H1 (cell line): Measurements from ENCODE around the gene WLS. TPM values are rescaled to one million over a fixed set of nuclear protein-coding genes. Genes with fewer than 3 reads are reported as not detected.

Experiments used
- CTCF ChIA-PET: fragments of 300-600 bp; sonication (Branson Sonifier 250); formaldehyde crosslinking; loops from one replicate; lab custom pipeline; 2021; ENCODE audit not compliant: partially characterized antibody; lab: Charles Lee
- POLR2A ChIA-PET: fragments of 300-600 bp; sonication (Branson Sonifier 250); formaldehyde crosslinking; loops from one replicate; lab custom pipeline; 2021; ENCODE audit warnings: inconsistent platforms; ENCODE audit not compliant: partially characterized antibody; lab: Charles Lee
- DNase-seq, 2 experiments: peaks; one replicate each; pipeline versions ENCODE4 v3.0.0 to v3.0.0-alpha.2; 2010 to 2022; ENCODE audit warnings: low spot score in 2 of 2, low read depth in 1 of 2, mixed read lengths in 1 of 2
- FAIRE-seq: peaks from 2 replicates; lab custom pipeline; 2011; peaks lifted over from hg19 to GRCh38; lab: Jason Lieb, UNC
- H2AFZ ChIP-seq: 2 replicates; pipeline ENCODE4 v1.8.1; 2012; ENCODE audit warnings: low read length, inconsistent platforms
- H2AK5ac ChIP-seq: 2 replicates; pipeline ENCODE4 v1.6.1; 2013; ENCODE audit warnings: low read depth, low read length
- H2BK120ac ChIP-seq: replicated peaks from 2 replicates; pipeline ENCODE3; 2013; ENCODE audit warnings: low read depth, low read length, inconsistent platforms
- H2BK12ac ChIP-seq: 2 replicates; pipeline ENCODE4 v1.6.1; 2013; ENCODE audit warnings: low read depth, low read length
- H2BK15ac ChIP-seq: 2 replicates; pipeline ENCODE4 v1.6.1; 2013; ENCODE audit warnings: low read length
- H2BK20ac ChIP-seq: 2 replicates; pipeline ENCODE4 v1.6.1; 2013; ENCODE audit warnings: low read length
- H2BK5ac ChIP-seq: 2 replicates; pipeline ENCODE4 v1.6.1; 2013; ENCODE audit warnings: low read depth, low read length
- H3K14ac ChIP-seq: 2 replicates; pipeline ENCODE4 v1.6.1; 2013; ENCODE audit warnings: inconsistent platforms; ENCODE audit not compliant: insufficient read length
- H3K18ac ChIP-seq: 2 replicates; pipeline ENCODE4 v1.6.1; 2013; ENCODE audit warnings: low read length; ENCODE audit errors: extremely low read depth
- H3K23ac ChIP-seq: 2 replicates; pipeline ENCODE4 v1.6.1; 2013; ENCODE audit warnings: inconsistent platforms; ENCODE audit not compliant: insufficient read length
- H3K23me2 ChIP-seq: 2 replicates; pipeline ENCODE4 v1.6.1; 2013; ENCODE audit warnings: low read depth, low read length
- H3K27ac ChIP-seq: 2 replicates; pipeline ENCODE4 v1.6.1; 2011; ENCODE audit warnings: low read depth, low read length, inconsistent platforms
- H3K27me3 ChIP-seq, 4 experiments: replicated peaks in 1 of 4; 1 replicate in 1 of 4; 2 replicates in 3 of 4; pipeline versions ENCODE4 v1.6.1 to v1.8.1; 2011 to 2013; ENCODE audit warnings: low read length in 3 of 4, mild to moderate bottlenecking in 3 of 4, inconsistent platforms in 2 of 4, mixed read lengths in 2 of 4, moderate library complexity in 1 of 4; ENCODE audit not compliant: control insufficient read depth in 3 of 4, insufficient read depth in 3 of 4; ENCODE audit errors: extremely low read depth in 1 of 4
- H3K36me3 ChIP-seq, 4 experiments: 2 replicates each; pipeline versions ENCODE4 v1.6.1 to v1.8.1; 2011 to 2013; ENCODE audit warnings: mild to moderate bottlenecking in 4 of 4, low read length in 3 of 4, moderate library complexity in 2 of 4, control low read depth in 1 of 4, inconsistent platforms in 1 of 4; ENCODE audit not compliant: insufficient read depth in 4 of 4, control insufficient read depth in 2 of 4
- H3K4ac ChIP-seq: replicated peaks from 2 replicates; pipeline ENCODE3; 2013; ENCODE audit warnings: low read length, low read depth, mixed read lengths, inconsistent platforms; ENCODE audit not compliant: insufficient read length
- H3K4me1 ChIP-seq, 4 experiments: replicated peaks in 1 of 4; 1 replicate in 1 of 4; 2 replicates in 3 of 4; pipeline versions ENCODE4 v1.6.1 to v1.8.1; 2011 to 2013; ENCODE audit warnings: low read length in 3 of 4, inconsistent platforms in 2 of 4, mixed read lengths in 1 of 4; ENCODE audit not compliant: insufficient read depth in 4 of 4, control insufficient read depth in 3 of 4
- H3K4me2 ChIP-seq, 2 experiments: 2 replicates each; pipeline versions ENCODE4 v1.6.1 to v1.8.1; 2011 to 2013; ENCODE audit warnings: low read depth in 2 of 2, low read length in 2 of 2, control low read depth in 1 of 2, inconsistent platforms in 1 of 2, mild to moderate bottlenecking in 1 of 2; ENCODE audit not compliant: insufficient read depth in 1 of 2
- H3K4me3 ChIP-seq, 4 experiments: fragments of 200-600, 300-600 bp in 1 of 4; sonication (generic), shearing (Covaris generic), sonication (Bioruptor Twin) in 1 of 4; 2 replicates each; pipeline versions ENCODE4 v1.5.1 to v1.8.1; 2011 to 2016; ENCODE audit warnings: low read length in 4 of 4, low read depth in 3 of 4, control low read depth in 2 of 4, inconsistent platforms in 2 of 4, mild to moderate bottlenecking in 2 of 4, mixed read lengths in 1 of 4, moderate library complexity in 1 of 4; ENCODE audit not compliant: insufficient read depth in 2 of 4; ENCODE audit errors: extremely low read depth in 1 of 4
- H3K56ac ChIP-seq: replicated peaks from 2 replicates; pipeline ENCODE3; 2013; ENCODE audit warnings: low read depth, mild to moderate bottlenecking, mixed read lengths, low read length, inconsistent platforms; ENCODE audit not compliant: insufficient read length
- H3K79me1 ChIP-seq: 2 replicates; pipeline ENCODE4 v1.6.1; 2013; ENCODE audit warnings: low read depth, low read length, control low read depth
- H3K79me2 ChIP-seq, 2 experiments: 2 replicates each; pipeline versions ENCODE4 v1.6.1 to v1.8.1; 2012 to 2013; ENCODE audit warnings: low read length in 2 of 2, mild to moderate bottlenecking in 2 of 2, inconsistent platforms in 1 of 2; ENCODE audit not compliant: insufficient read depth in 2 of 2, control insufficient read depth in 1 of 2
- H3K9ac ChIP-seq, 4 experiments: replicated peaks in 1 of 4; 1 replicate in 1 of 4; 2 replicates in 3 of 4; pipeline versions ENCODE4 v1.6.1 to v1.8.1; 2011 to 2013; ENCODE audit warnings: low read depth in 3 of 4, low read length in 3 of 4, control low read depth in 2 of 4, mild to moderate bottlenecking in 2 of 4, moderate library complexity in 2 of 4, inconsistent platforms in 1 of 4; ENCODE audit errors: extremely low read depth in 1 of 4
- H3K9me3 ChIP-seq, 2 experiments: 2 replicates each; pipeline versions ENCODE4 v1.6.1 to v1.8.1; 2012 to 2013; ENCODE audit warnings: mild to moderate bottlenecking in 2 of 2, moderate library complexity in 2 of 2, control low read depth in 1 of 2, inconsistent platforms in 1 of 2, low read depth in 1 of 2, low read length in 1 of 2, mixed read lengths in 1 of 2; ENCODE audit not compliant: insufficient read depth in 2 of 2
- H4K20me1 ChIP-seq, 2 experiments: replicated peaks in 1 of 2; 2 replicates each; pipeline versions ENCODE3 to v1.8.1; 2011 to 2013; ENCODE audit warnings: inconsistent platforms in 2 of 2, low read length in 2 of 2, mild to moderate bottlenecking in 1 of 2; ENCODE audit not compliant: insufficient read depth in 2 of 2, control insufficient read depth in 1 of 2
- H4K5ac ChIP-seq: 2 replicates; pipeline ENCODE4 v1.6.1; 2013; ENCODE audit warnings: low read length, low read depth, mixed read lengths, inconsistent platforms; ENCODE audit not compliant: insufficient read length
- H4K8ac ChIP-seq: 2 replicates; pipeline ENCODE4 v1.8.0; 2013; ENCODE audit warnings: mild to moderate bottlenecking, moderate library complexity, low read length, inconsistent platforms; ENCODE audit not compliant: insufficient read depth; ENCODE audit errors: extremely low read depth
- H4K91ac ChIP-seq: replicated peaks from 2 replicates; pipeline ENCODE3; 2013; ENCODE audit warnings: low read length, mixed read lengths, inconsistent platforms; ENCODE audit not compliant: insufficient read length
- ASH2L ChIP-seq: fragments of 200-600, 300-600 bp; sonication (generic); IDR thresholded peaks from one replicate; pipeline ENCODE4 v1.7.1; 2017; ENCODE audit warnings: low read length
- CBX5 ChIP-seq: fragments of 300-800, 300-1000 bp; sonication (generic); IDR thresholded peaks from 2 replicates; pipeline ENCODE4 v1.7.1; 2016; ENCODE audit warnings: antibody characterized with exemption, low read length, low read depth
- FOSL1 ChIP-seq: IDR thresholded peaks from 2 replicates; pipeline ENCODE4 v1.6.1; 2011; ENCODE audit warnings: mild to moderate bottlenecking, low read depth, low read length, moderate library complexity; ENCODE audit not compliant: insufficient read depth
- GTF2F1 ChIP-seq: IDR thresholded peaks from 2 replicates; pipeline ENCODE4 v1.6.1; 2012; ENCODE audit warnings: low read depth, low read length, improper control_type of control experiment, borderline replicate concordance
- PHF8 ChIP-seq: fragments of 200-600 bp; sonication (generic); conservative IDR thresholded peaks from 2 replicates; pipeline ENCODE4 v1.7.1; 2012; ENCODE audit warnings: low read depth, mild to moderate bottlenecking, inconsistent platforms, low read length, moderate library complexity
- POLR2A ChIP-seq, 2 experiments: IDR thresholded peaks; 1 replicate in 1 of 2; 2 replicates in 1 of 2; pipeline ENCODE4 v1.6.1; 2011; ENCODE audit warnings: low read depth in 2 of 2, low read length in 2 of 2, mild to moderate bottlenecking in 2 of 2; ENCODE audit errors: control extremely low read depth in 1 of 2
- RAD21 ChIP-seq, 2 experiments: IDR thresholded peaks in 1 of 2; conservative IDR thresholded peaks in 1 of 2; 2 replicates each; pipeline ENCODE4 v1.6.1; 2011; ENCODE audit warnings: low read depth in 2 of 2, low read length in 2 of 2, improper control_type of control experiment in 1 of 2, inconsistent platforms in 1 of 2, mild to moderate bottlenecking in 1 of 2, moderate library complexity in 1 of 2
- SAP30 ChIP-seq: fragments of 300-600 bp; sonication (generic); IDR thresholded peaks from 2 replicates; pipeline ENCODE4 v1.7.1; 2012; ENCODE audit warnings: low read length, moderate library complexity, mild to moderate bottlenecking, inconsistent platforms; ENCODE audit not compliant: insufficient read depth, insufficient replicate concordance
- SIX5 ChIP-seq: IDR thresholded peaks from 2 replicates; pipeline ENCODE4 v1.6.1; 2011; ENCODE audit warnings: mild to moderate bottlenecking, low read depth, low read length
- SRF ChIP-seq: IDR thresholded peaks from 2 replicates; pipeline ENCODE4 v1.6.1; 2011; ENCODE audit warnings: mild to moderate bottlenecking, low read depth, low read length, moderate library complexity
- TBP ChIP-seq: IDR thresholded peaks from 2 replicates; pipeline ENCODE4 v1.6.1; 2011; ENCODE audit warnings: low read depth, low read length, improper control_type of control experiment
- TCF12 ChIP-seq: IDR thresholded peaks from 2 replicates; pipeline ENCODE4 v1.6.1; 2011; ENCODE audit warnings: low read depth, mild to moderate bottlenecking, low read length
- USF2 ChIP-seq: IDR thresholded peaks from 2 replicates; pipeline ENCODE4 v1.6.1; 2011; ENCODE audit warnings: low read length, improper control_type of control experiment
- WGBS, 2 experiments: shearing (Covaris generic) in 1 of 2; methylation state at CpG; one replicate each; pipeline versions ENCODE4 v1.1.6 to v1.1.7; 2013 to 2015; ENCODE audit warnings: low lambda C conversion rate in 2 of 2, mixed read lengths in 2 of 2, inconsistent platforms in 1 of 2, low coverage in 1 of 2, missing lambda C conversion rate in 1 of 2; ENCODE audit not compliant: insufficient replicate concordance in 2 of 2, insufficient coverage in 1 of 2, insufficient read length in 1 of 2; ENCODE audit errors: extremely low coverage in 1 of 2, missing lambda C conversion rate in 1 of 2; 5-methylcytosine and 5-hydroxymethylcytosine counted together
- polyA plus RNA-seq, 7 experiments: library from polyadenylated mRNA; depleted of rRNA in 3 of 7; stranded (reverse) in 5 of 7; unstranded in 2 of 7; fragments of >200 nt in 5 of 7; fragments of 200-250 nt in 2 of 7; gene quantifications; 1 replicate in 5 of 7; 2 replicates in 1 of 7; 4 replicates in 1 of 7; pipeline versions ENCODE4 v1.2.1 to v1.2.3, GENCODE V29; 2011 to 2013; ENCODE audit warnings: missing spikeins in 2 of 7, mixed read lengths in 2 of 7
- total RNA-seq: library from RNA; stranded (reverse); fragmentation: NEBNext Ultra II Directional; extraction: Animal tissue kit (Norgen Biotek cat#: 25700); gene quantifications from 2 replicates; pipeline ENCODE4 v1.2.1, GENCODE V29; 2021

WLS gene
- total and polyA plus RNA-seq, 2 of the 8 experiments (the other 6 are each of a cell fraction or from before 2014, with no cell fraction given) = 1.2 to 2.7 TPM

GRCh38 chr1:68144856-68145255, 87.5 kb downstream of the WLS start:
- Histone ChIP-seq H2BK120ac (no peak overlapping the region), H2BK15ac (no peak overlapping the region), H3K27ac (no peak overlapping the region), H3K9me3 (no peaks in the 10 kb centered on the region), H2AK5ac (no peak overlapping the region), H2BK20ac (no peak overlapping the region), H2AFZ (no peak overlapping the region), H3K56ac (no peak overlapping the region), H3K14ac (no peak overlapping the region), H3K18ac (no peak overlapping the region), H3K9ac (no peak overlapping the region), H2BK5ac (no peak overlapping the region), H3K4me3 (no peak overlapping the region), H2BK12ac (no peak overlapping the region), H4K91ac (no peak overlapping the region), H3K79me1 (no peaks in the 10 kb centered on the region), H3K23ac (no peak overlapping the region), H3K79me2 (no peaks in the 10 kb centered on the region), H3K27me3 (no peaks in the 10 kb centered on the region), H3K4me2 (no peak overlapping the region), H4K5ac (no peak overlapping the region), H3K4ac (no peak overlapping the region), H3K36me3 (no peaks in the 10 kb centered on the region), H3K4me1 (peaks cover 4 to 16% (median 7%) of the 10 kb centered on the region in 4 experiments; a peak in 5 of 7 replicates), H4K20me1 (no peaks in the 10 kb centered on the region), H3K23me2 (no peaks in the 10 kb centered on the region), H4K8ac (no peak overlapping the region)
- CTCF ChIA-PET = interaction anchor here (1.2 to 2.2 kb wide), 4 partner anchors 15 to 198 kb away, joined by 3 to 7 read pairs (median 4); no protein-coding TSS in a partner anchor
- DNase-seq (no peak), FAIRE-seq (no peak)
- POLR2A ChIA-PET = no interaction called here
- 94% methylated on average over 4 of the region's 4 CpGs; no CpG with 5 or more reads in 1 of the 2 experiments for WGBS, 2 experiments
- TF ChIP-seq TCF12 (no peak), USF2 (no peak), RAD21 (IDR thresholded peaks at IDR 0.05 in 1 of 2, conservative IDR thresholded peaks at IDR 0.05 in 1 of 2; ENCODE audit: low read depth in 2 of 2, low read length in 2 of 2) (no peak), PHF8 (no peak), ASH2L (no peak), SIX5 (no peak), SAP30 (no peak), FOSL1 (no peak), GTF2F1 (no peak), TBP (no peak), CBX5 (no peak), POLR2A (IDR thresholded peaks at IDR 0.05; ENCODE audit: control extremely low read depth in 1 of 2, low read depth in 2 of 2, low read length in 2 of 2) (no peak), SRF (no peak)
